HepG2 (cell line): ENCODE measurements around the gene ING1. TPM values are rescaled to one million over a fixed set of nuclear protein-coding genes. Genes with fewer than 3 reads are reported as not detected.

Experiments used
- CCDC6 ChIP-seq: sonication (generic); formaldehyde crosslinking; IDR thresholded peaks from 2 replicates; pipeline ENCODE4 v1.8.1; 2022; ENCODE audit warnings: mild to moderate bottlenecking, missing genetic modification reagents, moderate library complexity
- CEBPZ ChIP-seq: IDR thresholded peaks from 2 replicates; pipeline ENCODE4 v1.6.1; 2012; ENCODE audit warnings: low read length, improper control_type of control experiment
- IKZF5 ChIP-seq: IDR thresholded peaks from 2 replicates; pipeline ENCODE4 v1.6.1; 2018; ENCODE audit warnings: missing genetic modification reagents, mild to moderate bottlenecking, missing compliant biosample characterization
- NFE2L2 ChIP-seq: fragments of 150-350 bp; IDR thresholded peaks from 2 replicates; pipeline ENCODE4 v1.6.1; 2014; ENCODE audit warnings: low read length
- PHF21A ChIP-seq: sonication (generic); formaldehyde crosslinking; IDR thresholded peaks from 2 replicates; pipeline ENCODE4 v1.5.0; 2020; ENCODE audit warnings: mild to moderate bottlenecking, missing genetic modification reagents
- POLR2G ChIP-seq: fragments of 200-400 bp; formaldehyde crosslinking; IDR thresholded peaks from 2 replicates; pipeline ENCODE4 v1.6.1; 2018; ENCODE audit warnings: mild to moderate bottlenecking, low read depth, low read length, moderate library complexity
- RFX3 ChIP-seq: IDR thresholded peaks from 2 replicates; pipeline ENCODE4 v1.6.1; 2016; ENCODE audit warnings: missing biosample characterization, missing genetic modification reagents
- SAFB2 ChIP-seq: sonication (generic); formaldehyde crosslinking; IDR thresholded peaks from 2 replicates; pipeline ENCODE4 v1.5.1; 2020; ENCODE audit warnings: missing genetic modification reagents, low read depth, mild to moderate bottlenecking, borderline replicate concordance
- SNAPC5 ChIP-seq: sonication (generic); formaldehyde crosslinking; IDR thresholded peaks from 2 replicates; pipeline ENCODE4 v1.8.1; 2023; ENCODE audit warnings: mild to moderate bottlenecking, missing genetic modification reagents, borderline replicate concordance
- ZFP82 ChIP-seq: sonication (generic); formaldehyde crosslinking; IDR thresholded peaks from 2 replicates; pipeline ENCODE4 v1.5.1; 2020; ENCODE audit warnings: mild to moderate bottlenecking, missing genetic modification reagents, borderline replicate concordance
- ZHX2 ChIP-seq, 2 experiments: sonication (generic) in 1 of 2; formaldehyde crosslinking in 1 of 2; IDR thresholded peaks; 2 replicates each; pipeline versions ENCODE4 v1.6.1 to v1.9.0; 2014 to 2022; ENCODE audit warnings: antibody characterized with exemption in 1 of 2, borderline replicate concordance in 1 of 2, inconsistent platforms in 1 of 2, low read depth in 1 of 2, missing genetic modification reagents in 1 of 2
- ZNF160 ChIP-seq: sonication (generic); formaldehyde crosslinking; IDR thresholded peaks from 2 replicates; pipeline ENCODE4 v1.8.0; 2022; ENCODE audit warnings: mild to moderate bottlenecking, inconsistent platforms, missing genetic modification reagents
- ZNF446 ChIP-seq: sonication (generic); formaldehyde crosslinking; IDR thresholded peaks from 2 replicates; pipeline ENCODE4 v1.5.0; 2020; ENCODE audit warnings: mild to moderate bottlenecking, missing genetic modification reagents
- ZNF567 ChIP-seq: sonication (generic); formaldehyde crosslinking; IDR thresholded peaks from 2 replicates; pipeline ENCODE4 v1.8.1; 2023; ENCODE audit warnings: mild to moderate bottlenecking, missing genetic modification reagents, borderline replicate concordance
- ZNF652 ChIP-seq: IDR thresholded peaks from 2 replicates; pipeline ENCODE4 v1.6.1; 2016; ENCODE audit warnings: low read depth, borderline replicate concordance
- polyA plus RNA-seq, 8 experiments: library from polyadenylated mRNA; depleted of rRNA in 3 of 8; stranded (reverse) in 7 of 8; unstranded in 1 of 8; fragments of >200 nt; fragmentation: Illumina TruSeq in 4 of 8; extraction: Trizol in 4 of 8; gene quantifications; 2 replicates each; pipeline versions ENCODE4 v1.2.1 to v1.2.3, GENCODE V29; 2011 to 2016; ENCODE audit warnings: low read depth in 4 of 8, missing spikeins in 1 of 8, mixed read lengths in 1 of 8; ENCODE audit not compliant: insufficient read depth in 1 of 8
- total RNA-seq, 5 experiments: library from RNA; depleted of rRNA; stranded (reverse); fragments of >200 nt; fragmentation: Illumina TruSeq; extraction: Trizol; gene quantifications; 2 replicates each; pipeline ENCODE4 v1.2.3, GENCODE V29; 2016; ENCODE audit warnings: low read depth in 1 of 5

Gene ING1
- total and polyA plus RNA-seq, 2 of the 13 experiments (the other 11 are each of a cell fraction or from before 2014, with no cell fraction given) = 8.1 to 16.1 TPM

GRCh38 chr13:110712849-110713641, 455 bp upstream of the ING1 start (continued):
- peak; percentile 58; the same call in 1 of the 2 replicates for TF ChIP-seq SAFB2 (CRISPR knock-in tag)
- TF ChIP-seq CCDC6 (CRISPR knock-in tag) = peak; percentile 71; the same call in 1 of the 2 replicates
- peak; percentile 77; the same call in 1 of the 2 replicates for TF ChIP-seq ZFP82
- TF ChIP-seq ZNF567 (CRISPR knock-in tag) = peak; percentile 74; the same call in 1 of the 2 replicates
- TF ChIP-seq IKZF5 = peak; percentile 55; the same call in 1 of the 2 replicates
- no peak for TF ChIP-seq NFE2L2
- no peak for TF ChIP-seq ZNF446 (CRISPR knock-in tag)
- 0 out of 2 replicates have a peak, but pooled peaks have one; percentile 59 for TF ChIP-seq SNAPC5 (CRISPR knock-in tag)
- TF ChIP-seq PHF21A (CRISPR knock-in tag) = peak; percentile 87
- TF ChIP-seq ZHX2 (IDR thresholded peaks at IDR 0.05; ENCODE audit: low read depth) = peak; percentile 25; the same call in 1 of the 2 replicates
- no peak; the same call in 1 of the 2 replicates for TF ChIP-seq ZHX2 (CRISPR knock-in tag; IDR thresholded peaks at IDR 0.05; ENCODE audit: borderline replicate concordance)
- TF ChIP-seq RFX3 (CRISPR knock-in tag) = no peak
- no peak for TF ChIP-seq CEBPZ
- TF ChIP-seq ZNF160 (CRISPR knock-in tag) = no peak
- TF ChIP-seq POLR2G = peak; percentile 99
- no peak for TF ChIP-seq ZNF652 (CRISPR knock-in tag)
